HuH-7.5 (cell line): ENCODE data around the gene MACROD2.
A peak's percentile ranks its signal among the peaks of the same experiment; 100 is the strongest.

Source experiments
- DNase-seq: peaks from one replicate; pipeline ENCODE4 v3.0.0; 2011; ENCODE audit warnings: low spot score

Gene MACROD2

DNA sequence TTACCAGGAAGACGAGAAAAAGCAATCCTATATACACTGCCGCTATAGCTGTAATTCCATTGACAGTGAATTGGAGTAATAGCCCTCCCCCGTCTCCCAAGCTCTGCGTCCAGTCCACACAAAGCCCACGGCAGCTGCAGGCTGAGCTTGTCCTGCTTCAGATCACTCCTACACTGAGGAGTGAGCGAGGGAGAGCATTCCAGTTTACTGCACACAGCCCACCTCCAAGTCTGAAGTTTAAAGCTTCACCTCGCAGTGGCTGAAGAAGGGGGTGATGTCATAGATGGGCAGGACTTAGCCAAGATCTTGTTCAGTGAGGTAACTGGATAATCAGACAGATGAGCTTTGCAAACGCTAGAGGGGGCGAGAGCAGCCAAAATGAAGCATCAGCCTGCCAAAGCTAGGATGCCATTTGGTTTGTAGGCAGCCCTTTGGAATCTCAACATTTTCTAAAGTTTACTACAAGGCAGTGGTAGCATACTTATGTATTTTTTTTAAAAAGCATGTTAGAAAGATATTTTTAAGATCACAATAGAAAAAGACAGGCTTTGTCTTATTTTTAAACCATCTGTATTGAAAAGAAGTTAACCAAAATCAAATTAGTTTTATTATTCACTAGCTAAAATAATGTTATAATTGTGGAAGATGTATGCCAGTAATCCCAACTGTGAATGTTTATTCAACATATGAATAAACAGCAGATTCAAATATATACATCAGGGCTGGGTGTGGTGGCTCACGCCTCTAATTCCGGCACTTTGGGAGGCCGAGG, 342.3 kb downstream of the MACROD2 start, which contains the start of gene FLRT3:
Gene FLRT3, minus strand, starts transcription at position 213 of the 772 bp plus-strand sequence. CDS start 10,106 bp downstream, outside the sequence.
- peak; percentile 47 for DNase-seq

DNA sequence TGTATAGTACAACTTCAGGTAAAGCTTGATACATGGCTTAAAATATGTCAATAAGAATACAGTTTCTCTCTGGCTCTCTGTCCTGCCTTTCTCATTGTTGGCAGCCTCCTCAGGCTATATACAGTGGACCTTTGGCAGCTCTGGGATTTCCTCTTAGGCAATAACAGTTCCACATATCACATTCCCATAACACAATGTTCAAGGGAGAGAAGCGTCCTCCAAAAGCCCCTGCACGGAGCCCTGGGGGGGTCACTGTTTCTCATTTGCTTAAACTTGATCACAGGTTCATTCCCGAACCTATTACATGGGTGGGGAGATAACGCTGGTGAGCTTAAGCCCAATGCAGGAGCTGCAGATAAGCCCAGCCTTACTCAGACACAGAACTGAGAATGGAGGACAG, 346.5 kb downstream of the MACROD2 start:
- DNase-seq: no peak

DNA sequence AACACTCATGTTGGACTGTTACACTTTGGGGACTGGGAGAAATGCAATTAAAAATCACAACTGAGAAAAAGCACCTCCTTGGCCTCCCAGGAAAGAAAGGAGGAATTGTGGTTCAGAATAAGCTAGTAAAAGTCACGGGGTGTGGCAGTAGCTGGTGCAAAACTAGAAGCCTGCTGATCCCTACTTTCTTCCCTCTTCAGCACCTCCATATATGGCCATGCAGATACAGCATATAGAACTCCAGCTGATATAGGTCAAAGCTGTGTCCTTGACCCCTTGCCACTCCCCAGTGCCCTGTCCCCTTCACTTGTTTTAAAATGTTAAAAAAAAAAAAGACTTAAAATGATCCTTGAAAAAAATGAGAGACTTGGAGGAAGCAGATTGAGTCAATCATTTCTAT, 347.6 kb downstream of the MACROD2 start:
- DNase-seq: no peak

DNA sequence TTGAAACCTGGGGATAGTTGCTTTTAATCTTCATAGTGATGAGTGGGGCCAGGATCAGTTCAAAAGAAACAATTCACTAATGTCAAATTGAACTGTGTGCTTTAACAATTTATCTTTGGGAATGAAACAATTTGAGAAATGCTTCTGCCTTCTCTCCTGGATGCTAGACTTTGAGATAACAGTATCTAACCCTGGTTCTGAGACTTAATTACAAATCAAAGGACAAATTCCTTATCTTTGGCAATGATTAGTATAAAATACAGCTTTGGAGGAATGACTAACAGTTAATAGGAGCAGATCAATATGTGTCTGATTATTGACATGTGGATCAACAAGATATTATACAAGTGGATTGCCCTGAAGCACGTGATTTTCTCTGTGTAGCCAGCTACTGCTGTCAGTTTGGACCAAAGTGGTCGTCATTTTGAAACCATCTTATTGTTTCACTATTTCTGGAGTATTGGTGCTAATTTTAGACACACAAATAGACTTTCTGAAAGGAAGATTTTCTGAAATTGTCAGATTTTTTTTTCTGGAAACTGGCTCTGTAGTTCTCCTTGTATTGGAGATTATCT, 348.3 kb downstream of the MACROD2 start:
- DNase-seq: no peak

DNA sequence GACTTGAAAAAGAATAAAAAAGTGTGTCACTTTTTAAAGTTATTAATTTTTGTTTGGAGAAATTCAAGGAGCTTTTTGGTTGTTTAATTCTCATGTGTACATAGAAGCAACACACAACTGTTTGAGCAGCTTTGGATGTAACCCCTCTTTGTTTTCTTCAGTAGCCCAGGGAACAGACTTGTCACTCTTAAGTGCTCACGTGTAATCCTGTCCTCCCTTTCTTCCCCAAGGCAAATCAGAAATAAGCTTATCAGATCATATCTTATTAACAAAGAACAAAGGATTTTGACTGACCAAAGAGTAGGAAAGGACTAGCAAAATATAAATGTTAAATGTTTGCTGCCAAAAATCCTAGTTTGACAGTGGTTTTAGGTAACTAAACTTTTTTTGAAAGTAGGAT, 349.4 kb downstream of the MACROD2 start:
- DNase-seq: no peak

DNA sequence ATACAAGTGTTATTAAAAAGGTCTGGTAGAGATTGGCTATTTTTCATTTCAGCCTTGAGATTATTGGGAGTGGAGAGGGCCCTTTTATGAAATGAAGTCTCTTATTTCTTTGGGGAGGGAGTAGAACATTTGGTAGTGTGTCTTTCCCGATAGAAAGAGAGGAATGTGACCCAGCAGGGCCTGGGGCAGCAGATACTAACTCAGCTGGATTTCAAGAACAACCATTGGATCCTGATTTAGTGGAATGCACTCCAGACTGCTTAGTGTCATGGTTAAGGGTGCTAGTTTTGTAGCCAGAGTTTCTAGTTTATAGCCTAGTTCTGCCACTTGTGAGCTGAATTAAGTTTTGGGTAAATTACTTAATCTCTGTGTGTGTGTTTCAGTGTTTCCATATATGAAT, 360.5 kb downstream of the MACROD2 start:
- DNase-seq: no peak

DNA sequence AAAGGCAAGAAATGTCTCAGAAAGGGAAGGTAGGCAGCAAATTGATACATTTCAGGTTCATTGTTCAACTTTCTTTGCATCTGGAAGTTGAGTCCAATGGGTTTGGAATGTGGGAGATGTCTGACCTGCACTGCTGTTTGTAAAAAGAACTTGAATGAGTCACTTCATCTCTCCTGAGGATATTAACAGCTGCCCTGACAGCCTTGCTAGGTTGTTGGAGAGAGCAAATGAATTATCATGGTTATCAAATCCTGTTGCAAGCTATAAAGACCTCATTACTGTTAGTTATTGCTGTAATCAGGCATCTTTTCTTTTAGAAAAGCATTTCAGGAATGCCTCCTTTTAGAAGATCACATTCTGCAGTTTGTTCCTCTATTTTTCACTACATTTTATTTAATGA, 365.1 kb downstream of the MACROD2 start:
- no peak for DNase-seq

DNA sequence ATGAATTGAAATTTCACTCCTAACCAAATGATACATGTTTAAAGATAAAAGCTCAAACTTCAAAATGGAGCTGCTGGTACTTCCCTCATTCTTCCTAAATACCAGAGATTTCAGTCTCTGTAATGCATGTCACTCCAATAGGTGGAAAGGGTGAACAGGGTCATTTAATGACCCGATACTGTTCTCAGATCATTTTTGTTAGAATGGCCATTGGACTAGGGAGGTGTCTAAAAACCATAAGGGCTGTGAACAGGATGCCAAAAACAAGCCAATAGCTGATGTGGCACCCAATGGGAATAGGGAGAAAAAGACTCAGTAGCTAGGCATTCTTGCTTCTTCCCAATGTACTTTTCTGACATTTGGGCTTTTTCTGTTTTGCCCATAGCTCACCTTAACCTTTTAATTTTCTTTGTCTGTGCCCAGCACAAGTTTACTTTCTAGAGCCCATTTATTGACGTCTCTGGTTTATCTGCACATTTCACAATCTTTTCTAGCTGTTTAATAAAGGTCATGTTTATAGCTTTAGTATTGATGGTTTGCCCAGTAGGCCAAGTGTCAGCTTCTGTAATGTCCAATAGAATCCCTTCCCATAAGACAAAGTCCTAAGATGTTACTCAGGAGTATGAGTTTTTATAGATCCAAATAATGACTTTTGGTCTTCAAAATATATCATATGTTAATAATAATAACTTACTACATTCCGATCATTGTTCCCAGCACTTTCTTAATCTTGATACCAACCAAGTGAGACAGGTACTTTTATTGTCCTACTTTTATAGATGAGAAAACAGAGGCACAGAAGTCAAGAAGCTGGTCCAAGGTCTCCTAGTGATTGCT, 366.4 kb downstream of the MACROD2 start:
- DNase-seq: no peak

DNA sequence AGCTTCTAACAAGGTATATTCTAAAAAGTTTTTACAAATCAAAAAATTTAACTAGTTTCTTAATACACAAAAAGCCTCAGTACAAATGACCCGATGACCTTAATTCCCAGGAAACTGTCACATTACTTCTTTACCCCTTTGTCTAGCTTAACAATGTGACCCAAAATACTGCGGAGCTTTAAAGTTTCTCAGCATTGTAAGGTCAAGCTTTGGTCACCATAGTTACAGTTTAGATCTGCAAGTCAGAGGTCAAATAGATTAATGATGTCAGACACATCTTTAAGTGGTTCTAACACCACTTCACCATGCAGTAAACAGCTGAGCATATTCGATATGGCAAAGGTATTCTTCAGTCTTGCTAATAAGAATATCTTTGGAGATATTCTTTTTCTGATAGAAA, 378.9 kb downstream of the MACROD2 start:
- no peak for DNase-seq

DNA sequence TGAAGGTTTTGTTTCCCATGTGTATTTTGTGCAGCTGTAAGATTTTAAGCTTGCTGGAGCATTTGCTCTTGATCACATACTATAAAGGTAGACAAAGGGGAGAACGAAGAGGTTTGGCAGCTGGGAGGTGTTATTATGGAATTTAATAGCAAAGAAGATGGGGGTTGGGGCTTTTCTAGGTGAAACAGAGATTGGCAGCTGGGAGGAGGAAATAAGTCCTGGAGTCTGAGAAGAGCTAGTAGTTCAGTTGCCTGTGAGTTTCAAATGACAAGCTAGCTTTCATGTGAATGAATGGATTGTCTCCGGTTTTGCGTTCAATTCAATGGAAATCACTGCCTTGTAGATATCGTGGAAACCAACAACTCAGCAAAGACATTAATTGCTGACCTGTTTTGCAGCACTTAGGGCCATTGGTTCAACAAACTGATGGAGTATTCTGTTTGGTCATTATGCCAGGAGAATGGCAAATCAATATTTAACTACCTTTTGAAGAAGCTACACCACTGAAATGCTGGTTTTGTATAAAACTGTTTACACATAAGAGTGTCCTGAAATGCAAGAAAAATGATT, 380.2 kb downstream of the MACROD2 start:
- no peak for DNase-seq

DNA sequence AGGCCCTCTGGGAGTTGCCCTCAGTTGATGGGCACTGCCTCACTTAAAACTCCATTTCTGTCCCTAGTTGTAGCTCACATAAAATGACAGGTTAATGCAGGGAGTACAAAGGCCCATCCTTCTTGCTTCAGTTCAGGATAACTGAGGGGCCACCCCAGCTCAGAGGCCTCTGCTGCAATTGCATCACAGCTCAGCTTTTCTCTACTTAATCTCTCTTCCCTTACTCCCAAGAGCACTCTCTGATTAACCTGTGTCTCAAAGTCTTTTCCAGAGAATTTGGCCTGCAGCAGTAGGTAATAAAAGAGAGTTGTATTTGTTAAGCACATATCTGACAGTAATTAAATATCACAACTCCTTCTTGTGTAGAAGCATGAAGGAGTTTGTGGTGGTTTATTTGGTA, 383.0 kb downstream of the MACROD2 start:
- no peak for DNase-seq

DNA sequence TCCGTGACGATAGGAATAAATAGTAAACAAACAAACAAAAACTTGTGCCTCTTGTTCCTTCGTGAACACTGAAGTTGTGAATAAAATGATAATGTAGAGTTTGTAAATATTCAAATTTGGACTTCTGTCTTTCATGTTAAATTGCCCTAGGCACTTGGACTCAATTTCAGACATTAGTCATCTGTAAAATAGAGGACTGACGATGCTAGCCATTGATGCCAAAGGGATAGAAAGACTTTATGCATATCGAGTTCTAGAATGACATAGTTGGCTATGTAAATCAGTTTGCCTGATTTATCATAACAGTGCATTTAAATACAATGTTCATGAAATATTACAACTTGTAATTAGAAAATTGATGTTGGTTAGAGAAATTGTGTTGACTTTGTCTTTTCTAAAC, 388.0 kb downstream of the MACROD2 start:
- no peak for DNase-seq

DNA sequence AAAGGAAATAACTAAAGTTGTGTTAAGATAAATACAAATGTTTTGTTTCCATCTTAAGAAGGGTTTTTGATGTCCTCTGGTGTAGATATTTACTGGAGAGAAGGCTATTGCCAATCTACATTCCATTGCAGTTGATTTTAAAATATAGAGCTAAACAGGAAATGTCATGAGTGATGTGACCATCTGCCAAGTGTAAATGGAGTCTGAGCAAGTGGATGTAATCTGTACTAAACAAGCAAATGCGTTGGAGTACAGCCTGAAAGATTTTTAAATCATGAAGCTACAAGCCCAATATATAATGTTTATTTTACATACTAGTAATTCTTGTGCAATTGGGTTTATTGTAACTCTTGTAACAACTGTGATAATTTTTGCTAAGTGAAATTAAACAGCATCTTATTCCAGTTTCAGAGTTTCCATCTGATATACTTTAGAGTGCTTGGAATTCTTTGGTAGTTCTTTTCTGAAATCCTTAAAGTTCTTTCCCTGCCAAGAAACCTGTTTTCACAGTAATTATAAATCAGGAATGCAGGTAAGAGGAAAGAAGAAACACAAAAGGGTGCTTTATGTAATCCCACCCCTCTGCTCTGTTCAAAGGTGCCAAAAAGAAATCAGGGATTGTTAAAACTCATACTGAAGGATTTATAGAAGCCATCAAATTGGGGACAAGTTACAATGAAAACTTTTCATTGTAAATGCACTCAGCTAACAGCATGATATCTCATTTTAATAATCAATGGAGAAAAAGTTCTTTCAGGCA, 389.3 kb downstream of the MACROD2 start:
- DNase-seq: no peak

DNA sequence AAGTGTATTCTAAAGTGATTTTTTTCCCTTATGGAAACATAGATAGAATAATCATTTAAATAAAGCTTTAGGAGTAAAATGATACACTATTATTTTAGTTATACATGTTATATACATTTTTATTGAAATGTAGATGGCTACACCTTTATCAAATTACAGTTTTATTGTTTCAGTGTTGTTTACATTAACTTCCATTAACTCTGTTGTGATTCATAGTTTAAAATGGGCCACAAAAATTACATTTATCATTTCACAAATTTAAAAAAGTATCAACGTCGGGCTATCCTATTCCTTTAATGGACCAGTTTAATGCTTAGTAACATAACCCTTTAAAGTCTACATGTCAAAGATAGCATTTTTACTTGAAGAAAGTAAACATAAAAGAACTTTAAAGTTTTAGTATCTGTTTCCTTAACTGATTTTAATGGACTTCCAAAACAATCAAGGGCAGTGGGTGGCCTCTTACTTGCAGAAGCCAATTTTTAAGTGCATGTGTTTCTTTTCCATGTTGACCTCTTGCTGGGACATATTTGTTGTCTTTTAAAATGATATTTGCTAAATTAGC, 389.9 kb downstream of the MACROD2 start:
- DNase-seq: no peak

DNA sequence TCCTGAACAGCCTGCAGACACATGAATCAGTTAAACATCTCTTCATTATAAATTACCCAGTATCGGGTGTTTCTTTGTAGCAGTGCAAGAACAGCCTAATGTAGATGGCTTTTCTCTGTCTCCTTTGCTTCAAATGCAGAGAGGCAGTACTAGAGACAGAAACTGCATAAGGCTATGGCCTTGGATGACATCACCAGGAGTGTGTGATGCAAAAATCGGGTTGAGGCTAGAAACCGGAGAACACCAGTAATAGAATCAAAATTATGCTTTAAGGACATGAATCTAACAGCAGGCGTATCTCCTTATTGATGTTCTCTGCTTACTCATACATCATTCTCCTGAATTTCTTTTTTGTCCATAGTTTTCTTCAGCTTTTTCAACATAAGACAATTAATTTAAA, 391.4 kb downstream of the MACROD2 start:
- DNase-seq: no peak

DNA sequence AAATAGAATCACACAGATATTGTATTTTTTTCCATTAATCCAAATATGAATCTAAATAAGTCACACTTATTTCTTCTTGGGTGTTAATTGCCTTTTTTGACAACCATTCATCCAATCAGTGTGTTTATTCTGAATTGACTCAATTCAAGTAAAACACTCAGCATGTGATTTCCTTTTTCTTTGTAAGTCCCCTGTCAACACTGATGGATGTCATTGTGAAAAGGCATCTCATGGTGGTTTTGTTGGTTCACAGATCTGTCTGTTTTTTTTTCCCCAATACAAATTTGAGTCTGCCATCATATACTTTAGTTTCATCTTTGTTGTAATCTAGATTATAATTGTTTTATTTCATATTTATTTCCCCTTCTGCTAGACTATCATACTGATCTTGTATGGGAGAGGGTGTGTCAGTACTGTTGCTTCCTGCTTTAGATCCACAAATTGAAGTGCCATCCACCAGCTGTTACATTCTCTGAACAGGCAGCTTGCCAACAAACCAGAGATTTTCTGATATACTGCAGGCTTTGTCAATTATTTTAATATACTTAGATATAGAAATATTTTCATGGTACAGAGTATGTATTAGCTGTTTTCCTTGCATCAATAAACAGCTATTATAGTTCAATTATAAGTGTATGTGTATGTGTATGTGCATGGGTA, 406.3 kb downstream of the MACROD2 start:
- DNase-seq: no peak

DNA sequence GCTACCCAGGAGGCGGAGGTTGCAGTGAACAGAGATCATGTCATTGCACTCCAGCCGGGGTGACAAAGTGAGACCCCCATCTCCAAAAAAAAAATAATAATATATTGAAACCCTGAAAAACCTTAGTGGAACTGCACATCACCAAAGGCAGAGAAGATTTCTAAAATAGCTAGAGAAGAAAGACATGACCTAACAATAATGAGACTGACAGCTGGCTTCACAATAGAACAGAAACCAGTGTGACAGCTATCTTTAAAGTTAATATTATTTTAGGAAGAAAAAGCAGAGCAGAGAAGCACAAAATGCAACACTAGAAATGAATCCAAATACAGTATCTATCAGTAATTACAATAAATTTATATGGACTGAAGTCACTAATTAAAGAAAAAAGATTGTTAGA, 409.2 kb downstream of the MACROD2 start:
- no peak for DNase-seq

DNA sequence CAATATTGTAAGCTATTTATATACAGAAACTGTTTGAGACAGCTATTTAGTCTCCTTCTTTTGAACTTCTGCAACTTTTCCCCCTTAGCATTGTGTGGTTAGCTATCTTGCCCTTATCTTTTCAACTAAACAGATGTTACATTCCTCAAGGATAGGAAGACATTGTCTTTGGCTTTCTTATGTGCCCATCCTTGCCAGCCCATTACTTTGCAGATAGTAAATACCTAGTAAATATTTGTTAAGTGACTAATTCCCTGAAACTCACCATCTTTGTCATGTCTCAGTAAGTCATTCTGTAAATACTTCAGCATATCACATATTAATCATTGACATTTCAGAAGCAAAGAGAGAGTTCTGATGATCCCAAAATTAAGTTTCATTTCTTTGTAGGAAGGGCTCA, 411.2 kb downstream of the MACROD2 start:
- no peak for DNase-seq

DNA sequence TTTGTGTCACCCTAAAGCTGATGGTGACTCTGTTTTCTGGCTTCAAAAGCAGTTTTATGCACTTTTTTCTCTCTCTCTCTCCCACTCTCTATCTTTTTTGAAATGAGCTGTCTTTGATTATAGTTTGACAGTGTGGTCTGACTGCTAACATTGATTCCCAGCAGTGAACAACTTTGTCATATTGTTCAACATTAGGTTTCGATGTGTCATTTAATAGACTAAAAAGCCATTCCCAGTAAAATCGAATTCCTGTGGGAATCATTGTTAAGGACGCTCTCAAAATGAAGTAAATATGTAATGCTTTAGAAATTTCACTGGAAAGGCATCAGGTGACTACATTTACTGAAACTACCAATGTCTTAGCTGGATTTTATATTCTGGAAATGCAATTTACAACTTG, 412.0 kb downstream of the MACROD2 start:
- no peak for DNase-seq

DNA sequence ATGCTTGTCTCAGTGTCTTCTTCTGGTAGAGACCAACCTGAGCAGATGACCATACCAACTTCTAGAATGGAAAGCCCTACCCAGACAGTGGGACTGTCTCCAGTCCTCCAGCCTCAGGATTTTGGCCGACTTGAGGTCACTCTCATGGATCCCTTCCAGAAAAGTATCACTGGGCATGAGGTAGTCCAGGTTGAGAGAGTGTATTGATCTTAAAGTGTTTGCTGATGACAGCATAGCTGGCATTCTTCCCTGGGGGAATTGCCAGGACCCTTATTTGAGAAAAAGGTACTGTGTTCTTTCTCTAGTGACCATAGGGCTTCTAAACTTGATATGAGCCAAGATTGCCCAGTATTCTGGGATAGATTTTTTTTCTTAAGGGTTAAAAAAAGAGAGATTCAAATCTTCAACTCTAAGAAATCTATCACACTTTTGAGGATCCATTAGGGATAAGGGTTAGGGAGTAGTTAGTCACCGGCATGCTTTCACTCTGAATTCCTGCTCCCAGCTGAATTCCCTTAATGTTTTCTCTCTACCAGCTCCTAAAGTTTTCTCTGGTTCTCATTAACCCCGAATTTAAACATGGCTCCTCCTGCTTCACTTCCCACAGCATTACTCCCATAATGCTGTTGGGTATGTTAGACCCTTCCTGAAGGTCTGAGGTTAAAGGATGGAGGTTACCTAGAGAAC, 415.7 kb downstream of the MACROD2 start:
- no peak for DNase-seq
